HepG2 (cell line): ENCODE measurements around the gene ABCC10. TPM values are rescaled to one million over a fixed set of nuclear protein-coding genes. Genes with fewer than 3 reads are reported as not detected.

ENCODE experiments used
- microRNA-seq: library from miRNA; unstranded; fragments of <30 nt; microRNA quantifications from one replicate; pipeline ENCODE4, GENCODE V29; 2020
- polyA plus RNA-seq, 8 experiments: library from polyadenylated mRNA; depleted of rRNA in 3 of 8; stranded (reverse) in 7 of 8; unstranded in 1 of 8; fragments of >200 nt; fragmentation: Illumina TruSeq in 4 of 8; extraction: Trizol in 4 of 8; gene quantifications; 2 replicates each; pipeline versions ENCODE4 v1.2.1 to v1.2.3, GENCODE V29; 2011 to 2016; ENCODE audit warnings: low read depth in 4 of 8, missing spikeins in 1 of 8, mixed read lengths in 1 of 8; ENCODE audit not compliant: insufficient read depth in 1 of 8
- small RNA-seq, 3 experiments: library from RNA; depleted of rRNA; stranded (forward); fragments of <200 nt; gene quantifications; one replicate each; pipeline ENCODE3, GENCODE V24; 2012; ENCODE audit warnings: low read depth in 2 of 3, low replicate concordance in 1 of 3; ENCODE audit not compliant: insufficient read length in 3 of 3, insufficient read depth in 2 of 3
- total RNA-seq, 5 experiments: library from RNA; depleted of rRNA; stranded (reverse); fragments of >200 nt; fragmentation: Illumina TruSeq; extraction: Trizol; gene quantifications; 2 replicates each; pipeline ENCODE4 v1.2.3, GENCODE V29; 2016; ENCODE audit warnings: low read depth in 1 of 5

ABCC10 gene
- total and polyA plus RNA-seq, 2 of the 13 experiments (the other 11 are each of a cell fraction or from before 2014, with no cell fraction given), result 16.0 to 24.3 TPM

Small RNA genes within 50 kb of the gene (microRNA-seq; reads per million reads assigned to microRNA genes)
- 1.7 reads per million, percentile 3 among the genes with 10 or more reads in this experiment for gene MIR6780B

Small RNA genes within 50 kb of the gene (small RNA-seq; reads per million reads assigned to genes)
- gene MIR6780B (0 reads per million in 3 experiments), gene RNU6-1113P (0 reads per million in 3 experiments)

Other genes starting within 250 kb of the ABCC10 start
- gene CUL9, start 245.3 kb upstream of the ABCC10 start, total RNA-seq (2016; rRNA removed; fragmentation: Illumina TruSeq; extraction: Trizol), result 10.5 and 11.4 TPM in 2 replicates
- gene CUL9, start 245.3 kb upstream of the ABCC10 start, polyA plus RNA-seq (2011; rRNA removed), result 13.7 and 15.3 TPM in 2 replicates
- 75.0 and 75.1 TPM in 2 replicates for gene DNPH1, start 198.1 kb upstream of the ABCC10 start, total RNA-seq (2016; rRNA removed; fragmentation: Illumina TruSeq; extraction: Trizol)
- gene DNPH1, start 198.1 kb upstream of the ABCC10 start, polyA plus RNA-seq (2011; rRNA removed), result 56.5 and 65.8 TPM in 2 replicates
- gene TTBK1, start 184.1 kb upstream of the ABCC10 start, total RNA-seq (2016; rRNA removed; fragmentation: Illumina TruSeq; extraction: Trizol), result 0.10 and 0.33 TPM in 2 replicates
- gene TTBK1, start 184.1 kb upstream of the ABCC10 start, polyA plus RNA-seq (2011; rRNA removed), result 0.24 and 0.50 TPM in 2 replicates
- 8.6 and 22.6 TPM in 2 replicates for gene SLC22A7, start 129.3 kb upstream of the ABCC10 start, total RNA-seq (2016; rRNA removed; fragmentation: Illumina TruSeq; extraction: Trizol)
- gene SLC22A7, start 129.3 kb upstream of the ABCC10 start, polyA plus RNA-seq (2011; rRNA removed), result 5.3 and 12.3 TPM in 2 replicates
- gene CRIP3, start 118.7 kb upstream of the ABCC10 start, total RNA-seq (2016; rRNA removed; fragmentation: Illumina TruSeq; extraction: Trizol), result 3.5 and 6.3 TPM in 2 replicates
- 9.3 and 14.2 TPM in 2 replicates for gene CRIP3, start 118.7 kb upstream of the ABCC10 start, polyA plus RNA-seq (2011; rRNA removed)
- 13.0 and 19.4 TPM in 2 replicates for gene ZNF318, start 57.9 kb upstream of the ABCC10 start, total RNA-seq (2016; rRNA removed; fragmentation: Illumina TruSeq; extraction: Trizol)
- gene ZNF318, start 57.9 kb upstream of the ABCC10 start, polyA plus RNA-seq (2011; rRNA removed), result 14.5 and 15.1 TPM in 2 replicates
- 0.74 and 1.2 TPM in 2 replicates for gene DLK2, start 28.0 kb downstream of the ABCC10 start, total RNA-seq (2016; rRNA removed; fragmentation: Illumina TruSeq; extraction: Trizol)
- gene DLK2, start 28.0 kb downstream of the ABCC10 start, polyA plus RNA-seq (2011; rRNA removed), result 3.8 and 5.9 TPM in 2 replicates
- 10.2 and 15.7 TPM in 2 replicates for gene TJAP1, start 50.0 kb downstream of the ABCC10 start, total RNA-seq (2016; rRNA removed; fragmentation: Illumina TruSeq; extraction: Trizol)
- gene TJAP1, start 50.0 kb downstream of the ABCC10 start, polyA plus RNA-seq (2011; rRNA removed), result 41.6 and 48.3 TPM in 2 replicates
- gene LRRC73, start 82.8 kb downstream of the ABCC10 start, total RNA-seq (2016; rRNA removed; fragmentation: Illumina TruSeq; extraction: Trizol), result 0.11 and 0.17 TPM in 2 replicates
- 0.08 and 0.12 TPM in 2 replicates for gene LRRC73, start 82.8 kb downstream of the ABCC10 start, polyA plus RNA-seq (2011; rRNA removed)
- gene YIPF3, start 89.4 kb downstream of the ABCC10 start, total RNA-seq (2016; rRNA removed; fragmentation: Illumina TruSeq; extraction: Trizol), result 51.2 and 107 TPM in 2 replicates
- gene YIPF3, start 89.4 kb downstream of the ABCC10 start, polyA plus RNA-seq (2011; rRNA removed), result 206 and 248 TPM in 2 replicates
- gene POLR1C, start 89.5 kb downstream of the ABCC10 start, total RNA-seq (2016; rRNA removed; fragmentation: Illumina TruSeq; extraction: Trizol), result 72.2 and 75.6 TPM in 2 replicates
- 55.2 and 62.6 TPM in 2 replicates for gene POLR1C, start 89.5 kb downstream of the ABCC10 start, polyA plus RNA-seq (2011; rRNA removed)
- 68.0 and 71.3 TPM in 2 replicates for gene XPO5, start 148.5 kb downstream of the ABCC10 start, total RNA-seq (2016; rRNA removed; fragmentation: Illumina TruSeq; extraction: Trizol)
- 52.2 and 67.6 TPM in 2 replicates for gene XPO5, start 148.5 kb downstream of the ABCC10 start, polyA plus RNA-seq (2011; rRNA removed)
- gene POLH, start 148.6 kb downstream of the ABCC10 start, total RNA-seq (2016; rRNA removed; fragmentation: Illumina TruSeq; extraction: Trizol), result 25.0 and 35.5 TPM in 2 replicates
- gene POLH, start 148.6 kb downstream of the ABCC10 start, polyA plus RNA-seq (2011; rRNA removed), result 6.3 and 11.6 TPM in 2 replicates
- 12.6 and 26.9 TPM in 2 replicates for gene GTPBP2, start 201.7 kb downstream of the ABCC10 start, total RNA-seq (2016; rRNA removed; fragmentation: Illumina TruSeq; extraction: Trizol)
- gene GTPBP2, start 201.7 kb downstream of the ABCC10 start, polyA plus RNA-seq (2011; rRNA removed), result 88.2 and 125 TPM in 2 replicates
- gene MAD2L1BP, start 208.3 kb downstream of the ABCC10 start, total RNA-seq (2016; rRNA removed; fragmentation: Illumina TruSeq; extraction: Trizol), result 54.2 and 69.8 TPM in 2 replicates
- gene MAD2L1BP, start 208.3 kb downstream of the ABCC10 start, polyA plus RNA-seq (2011; rRNA removed), result 55.5 and 57.8 TPM in 2 replicates
- 0.04 TPM in 1 of 2 replicates, not detected in the other for gene RSPH9, start 217.5 kb downstream of the ABCC10 start, total RNA-seq (2016; rRNA removed; fragmentation: Illumina TruSeq; extraction: Trizol)
- not detected in 2 replicates for gene RSPH9, start 217.5 kb downstream of the ABCC10 start, polyA plus RNA-seq (2011; rRNA removed)